ENCODE measurements around the gene INSIG1. TPM values are rescaled to one million over a fixed set of nuclear protein-coding genes. Genes with fewer than 3 reads are reported as not detected.

The INSIG1 gene
- total RNA-seq, 1 experiment from 2014 or later: 60.1 TPM

- Mint-ChIP-seq H3K4me1 (ENCODE audit: low read depth, unreplicated experiment) (no peaks in the 10 kb centered on the region), H3K4me3 (ENCODE audit: unreplicated experiment) (no peak overlapping the region), H3K27ac (ENCODE audit: unreplicated experiment) (no peak overlapping the region), H3K36me3 (ENCODE audit: insufficient read depth, unreplicated experiment) (no peaks in the 10 kb centered on the region), H3K27me3 (ENCODE audit: insufficient read depth, unreplicated experiment) (peaks cover 5% of the 10 kb centered on the region), H3K9me3 (ENCODE audit: unreplicated experiment) (no peaks in the 10 kb centered on the region)
- no peak overlapping the region for H3K4me3 ChIP-seq (ENCODE audit: low read depth, low read length)
- TF ChIP-seq CTCF (IDR thresholded peaks at IDR 0.05; ENCODE audit: insufficient read depth in 1 of 2, low read depth in 1 of 2, low read length in 1 of 2, severe bottlenecking in 1 of 2, unreplicated experiment in 1 of 2): no peak
- BruUV-seq (replicated peaks): no TSS peak
- no peaks in the 10 kb centered on the region for H3K9me3 ChIP-seq
- ChIA-PET CTCF (no interaction called here), POLR2A (no interaction called here)
- intact Hi-C loops (cut with micrococcal nuclease; ENCODE audit: unreplicated experiment): no loop called here
- no peaks in the 10 kb centered on the region for H3K36me3 ChIP-seq (ENCODE audit: control insufficient read depth, insufficient read depth, low read length)
- DNase-seq: no peak
- H3K4me1 ChIP-seq: no peaks in the 10 kb centered on the region
- H3K27me3 ChIP-seq (replicated peaks; ENCODE audit: control insufficient read depth, insufficient read depth, low read length): no peaks in the 10 kb centered on the region; the same call in none of the 2 replicates
Measured at GRCh38 chr7:155336812-155337602, 39.3 kb downstream of the INSIG1 start.

- H3K9me3 ChIP-seq: no peaks in the 10 kb centered on the region
- no TSS peak for BruUV-seq (replicated peaks)
- H3K27me3 ChIP-seq (replicated peaks; ENCODE audit: control insufficient read depth, insufficient read depth, low read length): no peaks in the 10 kb centered on the region; the same call in none of the 2 replicates
- DNase-seq: peak in 1 of 2 experiments; percentile 22
- ChIA-PET CTCF (no interaction called here), POLR2A (no interaction called here)
- Mint-ChIP-seq H3K4me1 (ENCODE audit: low read depth, unreplicated experiment) (no peaks in the 10 kb centered on the region), H3K4me3 (ENCODE audit: unreplicated experiment) (no peak overlapping the region), H3K9me3 (ENCODE audit: unreplicated experiment) (no peaks in the 10 kb centered on the region), H3K27ac (ENCODE audit: unreplicated experiment) (no peak overlapping the region), H3K27me3 (ENCODE audit: insufficient read depth, unreplicated experiment) (peaks cover 5% of the 10 kb centered on the region), H3K36me3 (ENCODE audit: insufficient read depth, unreplicated experiment) (no peaks in the 10 kb centered on the region)
- no peaks in the 10 kb centered on the region for H3K36me3 ChIP-seq (ENCODE audit: control insufficient read depth, insufficient read depth, low read length)
- TF ChIP-seq CTCF (IDR thresholded peaks at IDR 0.05; ENCODE audit: insufficient read depth in 1 of 2, low read depth in 1 of 2, low read length in 1 of 2, severe bottlenecking in 1 of 2, unreplicated experiment in 1 of 2): no peak
- H3K4me3 ChIP-seq (ENCODE audit: low read depth, low read length): no peak overlapping the region
- no peaks in the 10 kb centered on the region for H3K4me1 ChIP-seq
- intact Hi-C loops (cut with micrococcal nuclease; ENCODE audit: unreplicated experiment): no loop called here
Measured at GRCh38 chr7:155337946-155338631, 40.4 kb downstream of the INSIG1 start.

- ChIA-PET POLR2A (no interaction called here), CTCF (no interaction called here)
- H3K9me3 ChIP-seq: no peaks in the 10 kb centered on the region
- H3K4me1 Mint-ChIP-seq (ENCODE audit: low read depth, unreplicated experiment): no peaks in the 10 kb centered on the region
- no peak overlapping the region for H3K27ac Mint-ChIP-seq (ENCODE audit: unreplicated experiment)
- H3K27me3 ChIP-seq (replicated peaks; ENCODE audit: control insufficient read depth, insufficient read depth, low read length): no peaks in the 10 kb centered on the region; the same call in none of the 2 replicates
- no peak overlapping the region for H3K4me3 ChIP-seq (ENCODE audit: low read depth, low read length)
- no peaks in the 10 kb centered on the region for H3K36me3 ChIP-seq (ENCODE audit: control insufficient read depth, insufficient read depth, low read length)
- H3K4me1 ChIP-seq: no peaks in the 10 kb centered on the region
- TF ChIP-seq CTCF (IDR thresholded peaks at IDR 0.05; ENCODE audit: insufficient read depth in 1 of 2, low read depth in 1 of 2, low read length in 1 of 2, severe bottlenecking in 1 of 2, unreplicated experiment in 1 of 2): no peak
- BruUV-seq (replicated peaks): no TSS peak
- no peaks in the 10 kb centered on the region for H3K9me3 Mint-ChIP-seq (ENCODE audit: unreplicated experiment)
- DNase-seq: no peak
- H3K4me3 Mint-ChIP-seq (ENCODE audit: unreplicated experiment): no peak overlapping the region
- H3K27me3 Mint-ChIP-seq (ENCODE audit: insufficient read depth, unreplicated experiment): peaks cover 5% of the 10 kb centered on the region
- intact Hi-C loops (cut with micrococcal nuclease; ENCODE audit: unreplicated experiment): no loop called here
- H3K36me3 Mint-ChIP-seq (ENCODE audit: insufficient read depth, unreplicated experiment): no peaks in the 10 kb centered on the region
Measured at GRCh38 chr7:155338632-155339320, 41.1 kb downstream of the INSIG1 start.

All from Caco-2 (cell line).